GM21723 (cell line): ENCODE results near the gene PNPLA8.
"Not testable (repeated sequence)": the region's sequence is repeated elsewhere in the genome, so short reads cannot be mapped to it uniquely, and the experiment has no call there.

ENCODE experiments used
- ATAC-seq: cut with Tn5 transposase; IDR thresholded peaks from one replicate; pipeline ENCODE4 v1.9.1; 2021; ENCODE audit warnings: mild to moderate bottlenecking, moderate library complexity; ENCODE audit not compliant: unreplicated experiment

Gene PNPLA8

GRCh38 chr7:108529341-108529740, 3.4 kb upstream of the PNPLA8 start:
- no peak for ATAC-seq

DNA sequence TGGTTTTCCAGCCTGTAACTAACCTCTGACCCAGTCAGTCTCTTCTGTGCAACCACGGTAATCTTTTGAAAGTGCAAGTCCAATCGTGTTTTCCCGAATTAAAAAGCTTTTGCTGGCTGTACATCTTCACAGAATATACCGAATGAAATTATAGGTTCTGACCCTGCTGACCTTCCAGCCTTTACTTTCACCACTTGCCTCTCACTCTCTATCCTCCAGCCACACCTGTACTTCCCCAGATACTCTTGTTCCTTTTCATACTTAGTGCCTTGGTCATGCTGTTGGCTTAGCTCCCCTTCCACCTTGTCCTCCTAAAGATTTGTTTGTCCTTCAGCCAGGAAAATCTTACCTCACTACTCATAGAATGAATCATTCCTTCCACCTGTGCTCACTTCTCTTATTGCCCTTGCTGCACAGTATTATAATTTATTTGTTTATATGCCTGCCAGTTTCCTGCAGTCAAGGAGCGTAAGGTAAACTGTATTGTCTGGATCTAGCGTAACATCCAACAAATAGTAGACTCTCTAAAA, 2.3 kb upstream of the PNPLA8 start:
- no peak for ATAC-seq

DNA sequence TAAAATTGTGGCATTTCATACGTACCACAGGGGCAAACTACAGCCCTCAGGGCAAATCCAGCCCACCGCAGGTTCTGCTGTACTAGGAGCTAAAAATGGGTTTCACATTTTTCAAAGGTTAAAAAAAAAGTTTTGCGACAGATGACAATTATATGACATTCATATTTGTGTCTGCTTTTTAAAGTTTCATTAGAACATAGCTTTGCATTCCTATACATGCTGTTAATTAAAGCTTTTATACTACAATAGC, 758 bp upstream of the PNPLA8 start:
- no peak for ATAC-seq

DNA sequence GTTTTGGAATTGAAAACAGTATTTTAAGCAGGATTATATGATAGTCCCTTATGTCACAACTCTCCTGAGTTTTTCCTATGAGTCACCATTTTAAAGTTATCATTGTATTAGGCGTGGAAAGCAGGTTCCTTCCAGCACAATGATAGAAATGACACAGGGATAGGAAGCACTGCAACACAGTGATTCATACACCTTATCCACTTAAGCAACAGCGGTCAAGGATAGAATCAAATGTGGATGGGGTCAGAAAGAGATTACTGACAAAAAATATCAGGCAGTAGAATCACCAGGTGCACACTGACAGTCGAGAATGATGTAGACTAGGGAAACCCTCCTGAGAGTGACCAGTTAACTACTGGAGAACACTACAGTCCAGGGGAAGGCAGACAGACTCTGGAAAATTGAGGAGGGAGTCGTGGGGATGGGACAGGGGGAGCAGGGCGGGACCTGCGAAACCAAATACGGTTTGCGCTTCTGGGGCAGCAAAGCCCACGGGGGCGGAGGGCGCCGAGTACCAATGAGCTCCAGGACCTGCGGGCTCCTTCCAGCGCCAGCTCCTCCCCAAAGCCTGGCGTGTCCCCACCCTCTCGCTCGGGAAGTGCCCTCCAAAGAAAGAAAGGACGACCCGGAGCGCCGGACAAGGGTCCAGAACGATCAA, 479 bp downstream of the PNPLA8 start:
- peak; percentile 61 for ATAC-seq

DNA sequence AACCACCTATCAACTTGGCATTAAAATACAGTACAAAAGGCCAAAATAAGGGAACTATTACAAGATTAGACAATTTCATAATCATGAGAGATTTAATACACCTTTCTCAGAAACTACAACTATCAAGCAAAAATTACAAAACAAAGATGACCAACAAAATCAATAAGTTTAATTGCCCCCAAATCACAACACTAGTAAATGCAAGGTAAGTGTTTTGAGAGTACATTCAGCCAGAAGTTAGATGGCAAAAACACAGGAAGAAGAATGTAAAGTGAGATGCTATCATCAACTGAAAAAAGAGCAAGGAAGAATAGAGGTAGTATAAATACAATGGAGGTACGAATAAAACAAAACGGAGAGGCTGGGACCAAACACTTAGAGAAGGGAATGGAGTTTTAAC, 3.2 kb downstream of the PNPLA8 start:
- no peak for ATAC-seq

GRCh38 chr7:108517951-108518350, 8.0 kb downstream of the PNPLA8 start:
- ATAC-seq = no peak

GRCh38 chr7:108515630-108516029, 10.3 kb downstream of the PNPLA8 start:
- no peak for ATAC-seq

DNA sequence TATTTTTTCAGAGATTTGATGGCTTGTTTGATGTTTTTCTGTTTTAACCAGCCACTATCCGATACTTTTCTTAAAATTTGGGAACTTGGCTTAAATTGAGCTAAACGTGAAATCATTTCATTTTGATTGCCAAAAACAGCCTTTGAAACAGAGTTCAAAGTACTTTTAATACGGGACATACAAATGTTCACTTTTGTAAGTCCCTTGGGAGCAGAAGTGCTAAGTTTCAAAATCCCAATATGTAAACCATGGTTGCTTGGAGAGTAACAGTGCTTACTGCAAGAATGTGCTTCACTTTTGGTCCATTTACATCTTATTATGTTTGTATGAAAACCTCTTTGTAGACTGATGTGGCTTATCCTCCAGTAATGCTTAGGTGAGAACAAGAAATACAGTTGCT, 10.9 kb downstream of the PNPLA8 start:
- ATAC-seq = no peak

- no peak for ATAC-seq
Measured at GRCh38 chr7:108511939-108512338, 14.0 kb downstream of the PNPLA8 start.

DNA sequence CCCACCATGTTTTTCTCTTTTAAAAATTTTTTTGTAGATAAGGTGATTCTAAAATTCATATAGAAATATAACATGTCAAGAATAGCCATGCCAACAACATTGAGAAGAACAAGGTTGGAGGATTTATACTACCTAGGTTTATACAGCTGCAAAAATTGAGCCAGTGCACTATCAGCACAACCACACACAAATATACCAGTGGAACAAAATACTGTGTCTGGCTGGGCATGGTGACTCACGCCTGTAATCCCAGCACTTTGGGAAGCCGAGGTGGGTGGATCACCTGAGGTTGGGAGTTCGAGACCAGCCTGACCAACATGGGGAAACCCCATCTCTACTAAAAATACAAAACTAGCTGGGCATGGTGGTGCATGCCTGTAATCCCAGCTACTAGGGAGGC, 21.4 kb downstream of the PNPLA8 start:
- not testable (repeated sequence) for ATAC-seq

DNA sequence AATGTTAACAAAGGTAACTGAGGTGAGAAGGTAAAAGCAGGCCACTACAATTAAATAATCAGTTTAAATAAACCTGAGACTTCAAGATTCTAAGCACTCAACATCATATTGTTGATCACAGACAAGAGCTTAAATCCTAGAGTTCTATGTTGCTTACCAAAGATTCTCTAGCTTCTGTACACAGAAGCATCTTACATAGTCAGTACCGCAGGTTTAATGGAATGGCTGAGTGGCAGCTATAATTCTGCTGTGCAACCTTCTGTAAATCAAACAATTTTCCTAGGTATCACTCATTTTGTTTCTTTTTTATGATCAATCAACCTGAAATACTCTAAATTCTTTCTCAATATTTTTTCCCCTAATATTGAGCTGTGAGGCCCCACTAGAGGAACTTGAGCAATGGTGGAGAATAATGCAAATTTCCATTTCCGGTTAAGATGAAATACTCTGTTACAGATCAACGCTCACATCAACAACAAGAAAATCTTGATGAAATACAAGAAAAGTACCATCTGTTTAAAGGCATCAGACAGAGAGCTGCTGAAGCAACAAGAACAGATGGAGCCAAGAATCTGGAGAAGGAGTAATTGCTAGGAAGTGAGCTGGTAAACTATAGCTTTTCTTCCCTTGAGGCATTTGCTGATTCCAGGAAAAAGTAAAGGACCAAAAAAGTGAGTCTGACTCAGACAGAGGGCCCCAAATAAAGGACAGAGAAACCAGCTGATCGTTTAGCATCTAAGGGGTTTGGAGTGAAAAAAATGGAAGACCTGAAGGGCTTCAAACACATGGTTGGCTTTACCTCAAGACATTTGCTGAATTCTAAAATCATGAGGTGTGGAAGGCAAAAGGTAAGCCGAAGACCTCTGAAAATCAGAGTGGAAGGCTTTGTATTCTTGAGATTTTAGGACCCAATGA, 22.6 kb downstream of the PNPLA8 start:
- peak; percentile 88 for ATAC-seq

DNA sequence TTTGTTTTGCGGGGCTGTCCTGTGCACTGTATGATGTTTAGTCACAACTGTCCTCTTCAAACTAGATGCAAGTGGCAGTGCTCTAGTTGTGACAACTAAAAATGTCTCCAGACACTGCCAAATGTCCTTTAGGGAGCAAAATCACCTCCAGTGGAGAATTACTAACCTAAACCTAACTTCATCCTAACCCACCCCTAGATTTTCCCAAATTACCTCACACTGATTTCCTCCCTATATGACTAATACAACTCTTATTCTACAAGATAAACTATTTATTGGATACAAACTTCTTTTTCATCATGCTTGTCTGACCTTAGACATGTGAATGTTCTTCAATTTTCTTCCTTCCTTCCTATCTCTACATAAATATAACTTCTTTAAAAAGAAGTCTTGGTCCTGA, 26.4 kb downstream of the PNPLA8 start:
- ATAC-seq = no peak

GRCh38 chr7:108498481-108498880, 27.5 kb downstream of the PNPLA8 start:
- ATAC-seq = no peak

GRCh38 chr7:108497082-108497725, 28.7 kb downstream of the PNPLA8 start:
- ATAC-seq = peak; percentile 80

GRCh38 chr7:108492742-108493141, 33.2 kb downstream of the PNPLA8 start:
- no peak for ATAC-seq

DNA sequence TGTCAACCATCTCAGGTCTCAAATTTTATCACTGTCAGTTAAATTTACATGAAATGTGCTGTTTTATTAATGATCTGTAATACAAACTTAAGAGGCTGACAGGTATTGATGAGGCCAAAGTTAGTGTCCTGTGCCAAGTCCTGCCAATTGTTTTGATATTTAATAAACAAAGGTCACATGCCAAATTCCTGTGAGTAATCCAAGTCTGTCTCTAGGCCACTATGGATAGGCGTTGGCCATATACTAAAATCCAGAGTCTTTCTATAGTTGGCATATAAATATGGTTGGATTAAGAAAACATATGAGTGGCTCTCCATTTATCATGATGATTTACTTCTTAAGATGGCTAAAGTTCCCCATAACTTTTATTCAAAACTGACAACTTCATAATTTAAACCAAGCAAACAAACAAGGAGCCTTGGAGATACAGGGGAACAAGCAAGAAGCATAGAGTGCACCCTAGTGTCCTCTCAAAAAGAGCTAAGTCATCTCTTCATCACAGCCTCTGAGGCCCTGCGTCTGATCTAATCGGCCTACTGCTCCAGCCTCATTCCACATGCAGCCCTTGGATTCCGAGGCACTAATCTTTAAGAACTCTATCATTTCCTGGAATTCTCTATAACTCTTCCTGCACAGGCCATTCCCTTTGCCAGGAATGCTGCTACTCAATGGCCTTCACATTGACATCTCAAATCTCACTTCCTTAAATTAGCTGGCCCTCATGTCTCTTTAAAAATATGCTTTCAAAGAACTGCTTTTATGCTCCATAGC, 37.0 kb downstream of the PNPLA8 start:
- ATAC-seq = no peak

DNA sequence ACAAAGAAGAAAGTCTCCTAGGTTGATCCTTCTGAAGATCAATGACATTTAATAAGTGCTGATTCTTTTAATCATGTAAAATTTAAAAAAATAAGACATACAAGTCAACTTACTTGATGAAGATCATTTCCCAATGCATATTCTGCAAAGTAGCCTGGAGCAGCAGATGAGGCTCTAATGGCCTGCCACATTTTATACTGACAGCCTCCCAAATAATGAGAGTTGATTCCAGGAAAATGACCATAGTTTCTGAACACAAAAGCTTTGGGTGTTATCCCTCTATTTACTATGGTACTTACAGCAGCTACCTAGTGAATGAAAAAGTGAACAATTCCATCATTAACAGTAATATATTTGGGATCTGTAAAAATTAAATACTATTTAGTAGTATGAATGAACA, 38.3 kb downstream of the PNPLA8 start:
- ATAC-seq = no peak

DNA sequence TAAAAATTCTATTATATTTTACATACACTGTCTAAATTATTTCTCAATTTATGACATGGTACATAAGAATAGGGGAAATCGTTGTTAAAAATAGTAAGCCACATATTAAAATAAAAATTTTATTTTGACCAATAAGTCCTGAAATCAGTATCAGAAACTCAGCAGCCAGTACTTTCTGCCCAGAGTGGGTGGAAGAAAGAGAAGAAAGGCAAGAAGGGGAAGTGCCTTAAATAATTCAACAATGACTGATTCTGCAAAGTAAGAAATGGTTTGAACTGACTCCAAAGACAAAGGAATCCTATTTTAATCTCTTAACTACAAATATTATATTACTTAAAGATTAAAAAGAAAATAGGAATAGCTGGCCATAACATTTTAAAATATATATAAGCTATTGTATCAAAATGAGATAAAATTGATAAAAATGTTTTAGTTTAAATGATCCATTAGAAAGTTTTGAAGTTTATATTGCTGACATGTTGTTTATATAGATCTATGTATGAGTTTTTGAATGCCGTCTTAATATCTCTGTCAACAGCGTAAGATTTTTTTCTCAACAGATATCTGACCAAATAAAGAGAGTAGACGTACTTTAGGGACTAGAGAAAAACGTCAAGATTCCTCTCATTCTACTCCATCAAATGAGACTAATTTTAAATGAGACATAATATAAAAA, 39.5 kb downstream of the PNPLA8 start:
- ATAC-seq = no peak

GRCh38 chr7:108484137-108484536, 41.8 kb downstream of the PNPLA8 start:
- ATAC-seq = no peak

DNA sequence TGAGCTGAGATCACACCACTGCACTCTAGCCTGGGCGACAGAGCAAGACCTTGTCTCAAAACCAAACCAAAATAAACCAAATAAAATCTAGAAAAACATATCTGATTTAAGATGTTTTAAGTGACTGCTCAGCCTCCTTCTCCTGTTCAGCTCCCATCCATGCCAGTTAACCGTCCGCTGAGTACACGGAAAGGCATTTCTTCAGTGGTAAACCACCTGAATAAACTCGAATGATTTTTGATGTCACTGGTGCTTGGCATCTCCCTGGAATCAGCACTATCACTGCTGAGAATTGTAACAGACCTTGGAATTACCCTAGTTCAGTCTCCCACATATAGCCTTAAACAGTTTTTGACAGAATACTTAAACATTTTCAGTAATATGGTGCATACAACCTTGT, 45.6 kb downstream of the PNPLA8 start:
- no peak for ATAC-seq

GRCh38 chr7:108479751-108480150, 46.2 kb downstream of the PNPLA8 start:
- ATAC-seq = no peak
